Stimulated activated CD8-positive, alpha-beta memory T cell treated with anti-CD3 and anti-CD28 coated beads, Interleukin-7, amount 100 ng/mL, for 4 hours (primary cell): ENCODE results near the gene NSUN7.
"Not testable (repeated sequence)": the region's sequence is repeated elsewhere in the genome, so short reads cannot be mapped to it uniquely, and the experiment has no call there.

Source experiments
- DNase-seq, 2 donors: peaks; one replicate each; pipeline ENCODE4 v3.0.0-alpha.2; 2020; ENCODE audit warnings: low read depth in 2 of 2

NSUN7 gene

GRCh38 chr4:40817157-40817556 is 67.4 kb downstream of the NSUN7 start:
- DNase-seq, result not testable (repeated sequence)

GRCh38 chr4:40820101-40820500 is 70.3 kb downstream of the NSUN7 start:
- DNase-seq, result no peak

GRCh38 chr4:40822420-40823166 is 72.8 kb downstream of the NSUN7 start:
- no peak for DNase-seq

DNA sequence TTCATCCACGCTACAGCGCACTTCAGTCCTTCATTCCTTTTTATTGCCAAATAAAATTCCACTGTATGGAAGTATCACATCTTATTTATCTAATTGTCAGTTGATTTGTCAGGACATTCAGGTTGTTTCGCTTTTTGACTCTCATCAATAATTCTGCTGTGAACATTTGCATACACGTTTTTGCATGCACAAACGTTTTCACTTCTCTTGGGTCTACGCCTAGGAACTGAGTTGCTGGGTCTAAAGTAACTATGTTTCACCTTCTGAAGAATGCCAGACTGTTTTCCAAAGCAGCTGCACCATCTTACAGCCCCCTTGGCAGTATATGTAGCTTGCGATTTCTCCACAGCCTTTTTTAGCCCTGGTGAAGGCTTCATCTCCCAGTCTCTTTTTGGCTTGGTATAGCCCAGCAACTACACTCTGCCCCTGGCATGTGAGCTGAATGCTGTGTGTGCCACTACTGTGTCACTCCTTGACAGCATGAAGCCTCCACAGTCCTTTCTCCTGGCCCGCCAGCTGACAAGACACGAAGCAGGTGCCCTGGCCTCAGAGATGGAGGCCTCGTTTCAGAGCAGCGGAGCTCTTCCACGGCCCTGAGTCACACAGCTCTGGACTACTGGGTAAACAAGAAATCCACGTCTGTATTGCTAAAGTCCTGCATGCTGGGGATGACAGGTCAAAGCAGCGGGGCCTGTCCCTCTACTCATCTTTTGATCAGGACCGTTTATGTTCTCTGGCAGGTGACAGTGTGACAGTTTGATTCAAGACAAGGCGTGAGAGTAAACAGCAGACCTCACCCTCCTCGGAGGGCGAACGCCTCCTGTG is 75.5 kb downstream of the NSUN7 start:
- no peak for DNase-seq

DNA sequence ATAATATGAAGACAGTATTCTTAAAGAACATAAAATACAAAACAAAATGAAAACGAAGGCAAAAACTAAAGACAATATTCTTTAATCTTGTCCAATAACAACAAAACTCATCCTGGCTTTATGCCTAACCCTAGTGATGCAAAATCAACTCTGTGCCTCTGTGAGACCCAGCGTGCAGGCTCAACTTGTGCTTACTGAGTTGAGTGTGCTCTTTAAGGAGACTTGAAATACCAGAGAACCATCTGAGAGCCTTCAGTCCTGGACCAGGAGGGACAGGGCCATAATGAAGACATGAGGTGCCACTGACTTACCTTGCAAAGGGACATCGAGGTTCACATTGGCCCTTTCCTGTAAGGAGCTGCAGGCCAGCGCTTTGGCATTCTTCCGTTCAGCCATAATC is 77.1 kb downstream of the NSUN7 start:
- no peak for DNase-seq

- no peak for DNase-seq
Observed at GRCh38 chr4:40827758-40828157, 78.0 kb downstream of the NSUN7 start.

GRCh38 chr4:40828661-40829060 is 78.9 kb downstream of the NSUN7 start:
- no peak for DNase-seq

DNA sequence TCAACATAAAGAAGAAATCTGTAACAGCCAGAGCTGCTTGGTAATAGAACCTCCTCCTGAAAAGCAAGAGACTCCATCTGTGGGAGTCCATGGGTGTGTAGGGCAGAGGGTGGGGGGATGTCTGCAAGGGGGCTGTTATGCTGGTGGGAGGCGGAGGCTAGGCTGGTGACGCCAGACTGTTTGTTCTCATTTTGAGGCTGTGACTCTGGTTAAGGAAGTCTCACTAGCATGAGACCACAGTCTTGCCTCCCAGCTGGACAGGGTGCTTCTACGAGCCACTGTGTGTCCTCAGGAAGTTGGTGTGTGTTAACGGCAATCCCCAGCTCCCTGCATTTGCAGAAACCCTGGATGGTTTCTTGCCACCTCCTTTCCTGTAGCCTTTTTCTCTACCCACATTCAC is 79.8 kb downstream of the NSUN7 start:
- no peak for DNase-seq

GRCh38 chr4:40831146-40831907 is 81.6 kb downstream of the NSUN7 start:
- no peak for DNase-seq

DNA sequence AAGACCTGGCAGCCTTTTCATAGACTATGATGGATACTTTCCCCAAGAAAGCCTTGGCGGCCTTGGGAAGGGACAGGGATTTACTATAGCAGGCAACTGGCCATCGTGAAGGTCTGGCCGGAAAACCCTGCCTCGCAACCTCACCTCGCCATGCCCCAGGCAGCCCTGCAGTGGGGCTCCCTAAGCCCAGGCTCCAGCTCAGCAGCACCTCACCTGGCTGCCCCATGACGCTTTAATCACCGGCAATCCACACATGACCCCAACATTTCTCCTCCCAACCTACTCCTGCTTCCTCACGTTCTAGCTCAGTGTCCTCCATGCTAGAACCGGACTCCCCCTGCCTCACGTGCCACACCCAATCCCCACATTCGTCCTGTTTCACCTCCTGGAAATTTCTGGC is 82.4 kb downstream of the NSUN7 start:
- no peak for DNase-seq

DNA sequence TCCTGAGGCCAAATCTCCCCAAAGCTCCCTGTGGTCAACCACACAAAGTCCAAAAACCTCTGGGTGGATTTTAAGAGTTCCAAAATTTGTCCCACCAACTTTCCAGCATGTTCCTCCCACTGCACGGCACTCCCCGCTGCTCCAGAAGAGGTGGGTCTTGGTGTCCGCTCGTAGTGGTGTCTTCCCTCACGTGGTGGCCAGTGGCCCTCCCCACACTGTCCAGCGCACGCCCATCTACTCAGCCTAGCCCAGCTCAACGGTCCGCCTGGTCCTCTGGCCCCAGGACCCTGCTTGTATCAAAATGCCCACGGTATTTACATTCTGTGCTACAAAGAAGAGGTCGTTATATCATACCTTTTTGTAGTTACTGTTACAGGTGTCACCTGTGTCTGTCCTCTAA is 83.5 kb downstream of the NSUN7 start:
- no peak for DNase-seq

- no peak for DNase-seq
Observed at GRCh38 chr4:40837094-40837870, 87.5 kb downstream of the NSUN7 start.

DNA sequence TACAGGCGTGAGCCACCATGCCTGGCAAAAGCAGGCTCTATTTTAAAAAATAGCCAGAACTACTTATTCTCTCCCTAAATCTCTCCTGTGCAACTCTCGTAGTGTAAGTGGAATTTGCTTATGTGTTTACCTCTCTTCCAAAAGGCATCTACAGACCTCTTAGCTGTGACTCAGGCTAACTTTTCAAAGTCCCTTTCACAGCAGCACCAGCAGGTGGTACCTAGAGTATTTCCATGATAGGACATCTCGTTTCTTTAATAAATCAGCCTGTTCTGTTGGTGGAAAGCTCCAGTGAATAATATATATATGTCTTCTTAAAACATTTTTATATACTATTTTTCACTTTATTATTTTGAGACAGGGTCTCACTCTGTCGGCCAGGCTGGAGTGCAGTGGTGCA is 89.0 kb downstream of the NSUN7 start:
- no peak for DNase-seq

GRCh38 chr4:40840255-40840984 is 90.7 kb downstream of the NSUN7 start:
- DNase-seq, result no peak

DNA sequence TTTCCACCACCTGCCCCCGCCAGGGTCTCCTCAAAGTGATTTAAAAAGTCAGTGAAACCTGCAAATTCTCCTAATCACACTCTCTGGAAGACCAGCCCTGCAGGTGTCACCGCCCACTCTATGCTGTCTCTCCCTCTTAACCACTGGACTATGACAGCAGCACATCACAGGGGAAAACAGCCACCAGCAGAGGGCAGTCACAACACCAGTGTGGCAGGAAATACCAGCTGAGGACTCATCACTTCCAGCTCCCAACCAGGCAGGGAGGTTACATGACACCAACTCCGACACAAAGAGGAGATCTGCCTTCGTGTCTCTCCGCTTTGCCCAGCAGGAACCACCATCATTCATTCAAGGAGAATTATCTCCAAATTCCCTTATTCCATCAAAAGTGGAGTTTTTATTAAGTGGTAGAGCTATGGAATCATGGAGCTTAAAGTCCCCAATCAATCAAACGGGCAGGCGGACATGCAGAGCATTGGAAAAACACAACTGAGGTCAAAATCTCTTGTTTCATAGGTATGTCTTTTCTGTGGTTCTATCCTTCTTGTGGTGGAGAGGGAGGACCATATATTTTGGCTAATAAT is 91.3 kb downstream of the NSUN7 start:
- DNase-seq, result peak; percentile 43 to 64

DNA sequence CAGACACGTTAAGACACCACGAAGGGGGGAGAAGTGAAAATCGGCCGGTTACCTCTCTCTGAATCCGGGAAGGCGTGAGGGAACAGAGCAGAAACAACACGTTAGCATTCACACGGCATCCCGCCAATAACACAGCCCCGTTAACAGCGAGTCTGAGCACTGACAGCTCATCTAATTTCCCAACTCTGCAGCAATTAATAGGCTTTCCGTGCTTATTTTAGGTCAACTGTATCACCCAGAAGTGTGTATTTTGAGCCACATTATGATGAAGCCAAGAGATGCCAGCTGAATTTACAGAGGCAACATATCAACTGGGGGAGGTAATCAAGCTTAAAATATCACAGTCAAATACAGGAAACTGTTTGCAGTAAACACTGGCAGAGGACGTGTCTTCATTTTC is 92.6 kb downstream of the NSUN7 start:
- DNase-seq, result no peak

DNA sequence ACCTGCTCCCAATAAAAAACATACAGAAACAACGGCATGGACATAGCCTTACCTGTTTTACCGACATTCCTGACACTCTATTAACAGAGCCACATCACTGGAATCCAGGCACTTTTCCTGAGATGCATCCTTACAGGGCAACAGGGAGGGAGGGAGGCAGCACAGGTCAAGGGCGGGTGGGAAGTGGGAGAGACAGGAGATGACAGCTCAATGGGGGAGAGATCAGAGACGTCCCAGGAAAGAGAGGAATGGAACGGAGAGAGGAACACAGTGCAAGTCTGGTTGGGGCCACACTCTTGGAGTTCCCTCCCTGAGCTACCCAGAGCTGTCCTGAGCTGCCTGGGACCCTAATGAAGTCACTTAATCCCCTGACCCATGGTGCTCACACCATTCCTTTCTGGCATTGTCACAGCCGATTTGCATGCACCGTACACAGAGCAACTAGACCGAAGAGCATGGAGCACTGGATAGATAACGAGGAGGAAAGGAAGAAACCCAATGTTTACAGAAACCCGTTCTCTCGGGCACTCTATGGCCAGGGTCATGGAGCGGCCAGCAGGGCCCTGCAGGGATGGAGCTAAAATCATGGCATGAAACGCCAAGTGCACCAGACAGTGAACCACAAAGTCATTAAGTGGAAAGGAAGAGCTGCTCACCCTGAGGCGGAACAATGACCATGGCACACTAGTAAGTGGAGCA is 93.1 kb downstream of the NSUN7 start:
- no peak for DNase-seq

DNA sequence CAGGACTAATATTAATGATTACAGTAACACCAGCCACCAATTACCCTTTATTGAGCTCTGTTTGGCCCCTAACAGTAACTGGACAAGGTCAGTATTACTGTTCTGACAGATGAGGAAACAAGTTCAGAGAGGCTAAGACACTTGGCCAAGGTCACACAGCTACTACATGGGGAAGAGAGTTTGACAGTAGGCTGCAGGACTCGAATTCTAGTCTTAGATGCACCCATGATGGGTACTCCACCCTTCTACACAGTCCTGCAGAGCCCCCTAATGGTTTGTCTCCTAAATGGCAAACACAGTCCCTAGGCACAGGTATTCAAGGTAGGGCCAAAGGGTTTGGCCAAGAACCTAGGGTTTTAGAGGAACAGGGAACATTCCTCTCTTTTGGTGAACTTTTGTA is 93.9 kb downstream of the NSUN7 start:
- no peak for DNase-seq

GRCh38 chr4:40844261-40844660 is 94.5 kb downstream of the NSUN7 start:
- no peak for DNase-seq
